Astrocyte of the cerebellum (primary cell): ENCODE results near the gene TUBAL3.
A peak's percentile ranks its signal among the peaks of the same experiment; 100 is the strongest.
"Not testable (repeated sequence)": the region's sequence is repeated elsewhere in the genome, so short reads cannot be mapped to it uniquely, and the experiment has no call there.

Experiments used
- DNase-seq: peaks from one replicate; pipeline ENCODE4 v3.0.0-alpha.2; 2011; ENCODE audit warnings: low read depth
- H3K4me3 ChIP-seq: 2 replicates; pipeline ENCODE4 v1.5.1; 2011; ENCODE audit warnings: mild to moderate bottlenecking, low read depth, low read length, moderate library complexity
- CTCF ChIP-seq: IDR thresholded peaks from 2 replicates; pipeline ENCODE4 v1.5.1; 2012; ENCODE audit warnings: low read length, low read depth, moderate library complexity, mild to moderate bottlenecking; ENCODE audit errors: missing control alignments
- in situ Hi-C: cut with HindIII; loops from 2 replicates; pipeline ENCODE4 v1.10.0; 2017; ENCODE audit warnings: low sequenced_read_pairs

Gene TUBAL3

GRCh38 chr10:5416981-5417380 is 12.4 kb upstream of the TUBAL3 start:
- no peak overlapping the region for H3K4me3 ChIP-seq
- DNase-seq = no peak
- TF ChIP-seq CTCF = no peak
- in situ Hi-C loops = no loop called here

- H3K4me3 ChIP-seq = peak overlapping the region; percentile 73
- peak; percentile 36 for DNase-seq
- no peak for TF ChIP-seq CTCF
- in situ Hi-C loops = no loop called here
Observed at GRCh38 chr10:5413012-5413938, 8.6 kb upstream of the TUBAL3 start.

DNA sequence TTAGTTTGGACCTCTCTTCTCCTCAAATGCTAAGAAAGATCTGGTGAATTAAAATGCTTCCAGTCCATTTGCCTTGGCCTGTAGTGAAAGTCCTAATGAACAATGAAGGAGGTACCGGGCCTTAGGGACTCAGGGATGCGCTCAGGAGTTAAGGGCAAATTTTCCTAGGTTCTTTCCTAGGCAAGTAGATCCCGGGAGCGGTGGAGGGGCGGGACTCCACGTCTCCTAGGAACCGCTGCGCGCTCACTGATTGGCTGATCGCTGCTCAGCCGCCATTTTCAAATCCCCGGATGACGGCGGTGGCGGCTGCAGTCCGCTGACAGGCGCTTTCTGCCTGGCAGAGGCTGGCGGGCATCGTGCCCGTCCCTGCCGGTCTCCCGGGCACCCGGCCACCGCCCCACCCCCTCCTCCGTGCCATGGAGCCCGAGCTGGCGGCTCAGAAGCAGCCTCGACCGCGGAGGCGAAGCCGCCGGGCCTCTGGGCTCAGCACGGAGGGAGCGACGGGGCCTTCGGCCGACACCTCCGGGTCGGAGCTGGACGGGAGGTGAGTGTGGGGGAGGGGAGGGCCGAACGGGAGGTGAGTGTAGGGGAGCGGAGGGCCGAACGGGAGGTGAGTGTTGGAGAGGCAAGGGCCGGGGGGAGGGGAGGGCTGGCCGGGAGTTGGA is 7.8 kb upstream of the TUBAL3 start, which contains the start of gene NET1:
NET1 (plus strand) TSS at position 281 of the 665 bp plus-strand sequence; CDS start at position 417, 136 bp downstream.
- DNase-seq = peak; percentile 70
- peak within 1 kb of the TSS; percentile 73 for H3K4me3 ChIP-seq
- in situ Hi-C loops = no loop called here
- TF ChIP-seq CTCF = no peak

- in situ Hi-C loops = no loop called here
- TF ChIP-seq CTCF = no peak
- H3K4me3 ChIP-seq = peak overlapping the region; percentile 73
- DNase-seq = no peak
Observed at GRCh38 chr10:5411941-5412276, 7.3 kb upstream of the TUBAL3 start.

- in situ Hi-C loops, DNase-seq, H3K4me3 ChIP-seq: not testable (repeated sequence)
Observed at GRCh38 chr10:5410787-5411186, 6.2 kb upstream of the TUBAL3 start.

DNA sequence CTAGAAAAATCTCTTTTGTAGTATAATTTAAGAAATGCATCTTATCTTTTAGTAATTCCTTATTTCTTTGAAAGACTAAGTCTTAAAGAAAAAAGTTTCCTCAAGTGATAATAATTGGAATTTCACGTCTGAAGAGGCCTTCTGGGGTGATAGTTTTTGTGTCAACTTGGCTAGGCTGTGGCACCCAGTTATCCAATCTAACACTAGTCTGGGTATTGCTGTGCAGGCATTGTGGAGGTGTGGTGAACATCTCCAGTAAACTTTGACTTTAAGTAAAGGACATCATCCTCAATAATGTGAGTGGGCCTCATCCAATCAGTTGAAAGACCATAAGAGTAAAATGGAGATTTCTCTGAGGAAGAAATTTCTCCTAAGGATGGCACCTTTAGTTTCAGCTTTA is 2.3 kb upstream of the TUBAL3 start:
- no peak for TF ChIP-seq CTCF
- H3K4me3 ChIP-seq = no peak overlapping the region
- no peak for DNase-seq
- in situ Hi-C loops = no loop called here

- in situ Hi-C loops = no loop called here
- no peak overlapping the region for H3K4me3 ChIP-seq
- no peak for TF ChIP-seq CTCF
Observed at GRCh38 chr10:5402798-5403197, 1.8 kb downstream of the TUBAL3 start.

More at GRCh38 chr10:5402798-5403197, 1.8 kb downstream of the TUBAL3 start:
- DNase-seq = no peak
